Activated CD4-positive, alpha-beta T cell treated with anti-CD3 and anti-CD28 coated beads for 36 hours (primary cell): ENCODE results near the gene NTM. TPM values are rescaled to one million over a fixed set of nuclear protein-coding genes. Genes with fewer than 3 reads are reported as not detected.

Experiments used
- ATAC-seq: fragments of 200-7000 bp; cut with Tn5 transposase; one replicate; pipeline ENCODE4 v1.10.0; 2021; ENCODE audit warnings: mild to moderate bottlenecking, moderate library complexity
- CTCF ChIA-PET: fragments of 350-600 bp; sonication (Branson Sonifier 250); formaldehyde crosslinking; loops from one replicate; lab custom pipeline; 2021; ENCODE audit warnings: antibody characterized with exemption; lab: Charles Lee
- POLR2A ChIA-PET: fragments of 350-600 bp; sonication (Branson Sonifier 250); formaldehyde crosslinking; loops from one replicate; lab custom pipeline; 2021; ENCODE audit warnings: antibody characterized with exemption, inconsistent platforms; lab: Charles Lee
- DNase-seq: peaks from one replicate; pipeline ENCODE4 v3.0.0-alpha.2; 2020
- H3K27ac Mint-ChIP-seq: one replicate; pipeline ENCODE4 v1.8.0; 2021; ENCODE audit warnings: mixed read lengths
- H3K27me3 Mint-ChIP-seq: one replicate; pipeline ENCODE4 v1.8.0; 2021; ENCODE audit warnings: mixed read lengths
- H3K36me3 Mint-ChIP-seq: one replicate; pipeline ENCODE4 v1.8.0; 2021; ENCODE audit warnings: low read depth, mixed read lengths
- H3K4me1 Mint-ChIP-seq: one replicate; pipeline ENCODE4 v1.8.0; 2021; ENCODE audit warnings: mixed read lengths
- H3K4me3 Mint-ChIP-seq: one replicate; pipeline ENCODE4 v1.8.0; 2021; ENCODE audit warnings: mild to moderate bottlenecking, moderate library complexity, mixed read lengths
- H3K9me3 Mint-ChIP-seq: one replicate; pipeline ENCODE4 v1.8.0; 2021; ENCODE audit warnings: low read depth, mixed read lengths
- intact Hi-C, 2 experiments: fragments of 100-400 bp; cut with DNase I in 1 of 2; cut with micrococcal nuclease in 1 of 2; formaldehyde crosslinking; loops; one replicate each; pipeline versions ENCODE4 v1.14.2 to v1.15.1; 2022 to 2024; cut with DNase I, micrococcal nuclease
- total RNA-seq, 2 experiments: library from RNA; stranded (reverse); gene quantifications; one replicate each; pipeline ENCODE4 v1.2.3, GENCODE V29; 2021

Gene NTM
- total RNA-seq, 2 experiments from 2014 or later = not detected

DNA sequence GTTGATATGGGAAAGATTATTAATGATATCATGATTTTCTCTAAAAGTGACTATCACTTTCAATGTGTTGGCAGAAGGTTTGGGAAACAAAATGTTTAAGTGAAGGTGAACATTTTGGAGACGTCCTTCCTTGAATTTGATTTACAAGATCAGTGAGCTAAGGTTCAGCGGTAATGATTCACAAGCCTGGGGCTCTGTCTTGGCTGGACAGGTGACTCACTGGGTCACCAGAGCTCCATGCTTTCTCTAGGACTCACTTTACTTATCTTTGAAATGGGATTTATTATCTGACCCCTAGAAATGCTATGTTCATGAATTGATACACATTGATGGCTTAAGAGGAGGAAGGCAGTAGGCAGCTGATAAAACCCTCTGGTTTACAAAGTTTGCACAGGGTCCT lies 437.5 kb downstream of the NTM start:
- no peak overlapping the region for H3K27ac Mint-ChIP-seq
- intact Hi-C loops = no loop called here
- POLR2A ChIA-PET = no interaction called here

DNA sequence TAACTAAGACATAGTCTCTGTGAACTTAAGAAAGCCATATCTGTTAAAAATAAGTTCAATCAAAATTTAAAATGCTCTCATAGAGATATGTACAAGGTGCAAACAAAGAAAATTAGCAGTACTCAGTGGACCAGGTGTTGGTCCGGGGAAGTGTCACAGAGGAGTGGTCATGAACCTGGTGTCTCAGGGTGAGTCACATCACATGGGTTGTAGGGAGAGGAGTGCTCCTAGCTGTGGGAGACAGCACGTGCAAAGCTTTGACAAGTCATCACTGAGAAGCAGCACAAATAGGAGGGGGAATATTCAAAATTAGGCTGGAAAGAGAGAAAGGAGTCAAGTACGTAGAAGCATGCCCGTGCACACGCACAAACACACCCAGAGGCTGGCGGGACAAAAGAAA lies 438.1 kb downstream of the NTM start:
- ChIA-PET CTCF (interaction anchor here (0.7 kb wide), 1 partner anchor 799 kb away, joined by 3 read pairs; no protein-coding TSS in a partner anchor), POLR2A (no interaction called here)
- H3K4me1 Mint-ChIP-seq = no peaks in the 10 kb centered on the region
- H3K4me3 Mint-ChIP-seq = no peak overlapping the region
- H3K9me3 Mint-ChIP-seq = no peaks in the 10 kb centered on the region
- intact Hi-C loops = no loop called here
- peaks cover 4% of the 10 kb centered on the region for H3K27me3 Mint-ChIP-seq
- no peaks in the 10 kb centered on the region for H3K36me3 Mint-ChIP-seq
- no peak for ATAC-seq
- H3K27ac Mint-ChIP-seq = no peak overlapping the region
- DNase-seq = no peak

More for the DNA sequence above, 437.5 kb downstream of the NTM start:
- Mint-ChIP-seq H3K9me3 (no peaks in the 10 kb centered on the region), H3K27me3 (peaks cover 4% of the 10 kb centered on the region), H3K36me3 (no peaks in the 10 kb centered on the region), H3K4me3 (no peak overlapping the region), H3K4me1 (no peaks in the 10 kb centered on the region)
- no peak for DNase-seq
- no peak for ATAC-seq
- CTCF ChIA-PET = interaction anchor here (0.7 kb wide), 1 partner anchor 799 kb away, joined by 3 read pairs; no protein-coding TSS in a partner anchor

DNA sequence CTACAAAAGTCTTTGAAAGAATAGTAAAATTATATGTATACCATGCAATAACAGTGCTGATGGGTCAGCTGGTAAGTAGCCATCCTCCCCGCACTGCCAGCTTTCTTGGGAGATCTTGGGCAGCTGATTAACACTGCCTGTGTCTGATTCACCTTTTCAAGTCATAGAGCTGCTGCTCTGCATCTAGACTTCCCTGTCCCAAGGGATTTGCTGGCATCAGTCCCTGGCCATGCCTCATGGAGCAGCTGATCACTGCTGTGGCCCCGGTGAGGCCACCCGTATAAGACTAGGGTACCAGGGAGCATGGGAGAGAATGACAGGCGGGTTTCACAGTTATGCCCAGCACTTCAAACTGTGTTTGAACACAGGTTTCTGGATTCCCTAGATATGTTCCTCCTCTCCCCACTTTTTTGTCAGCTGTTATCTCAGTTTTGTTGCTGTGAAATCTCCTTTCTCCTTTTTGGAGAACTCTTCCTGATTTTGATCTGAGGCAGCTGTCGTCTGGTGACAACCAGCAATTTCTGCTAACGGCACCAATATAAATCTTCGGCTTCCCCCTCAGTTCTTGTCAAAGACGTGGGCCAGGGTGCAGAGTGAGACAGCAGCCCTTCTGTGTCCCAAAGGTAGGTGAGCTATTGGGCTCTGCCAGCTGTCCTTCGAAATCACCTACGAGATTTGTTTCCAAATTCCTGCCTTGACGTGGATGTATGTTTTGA lies 438.9 kb downstream of the NTM start:
- no peaks in the 10 kb centered on the region for H3K4me1 Mint-ChIP-seq
- no peak overlapping the region for H3K4me3 Mint-ChIP-seq
- DNase-seq = no peak
- no peaks in the 10 kb centered on the region for H3K36me3 Mint-ChIP-seq
- POLR2A ChIA-PET = no interaction called here
- H3K27ac Mint-ChIP-seq = no peak overlapping the region
- H3K9me3 Mint-ChIP-seq = no peaks in the 10 kb centered on the region
- CTCF ChIA-PET = interaction anchor here (0.8 kb wide), 1 partner anchor 117 kb away, joined by 3 read pairs; no protein-coding TSS in a partner anchor
- intact Hi-C loops = no loop called here
- ATAC-seq = no peak
- peaks cover 2% of the 10 kb centered on the region for H3K27me3 Mint-ChIP-seq

DNA sequence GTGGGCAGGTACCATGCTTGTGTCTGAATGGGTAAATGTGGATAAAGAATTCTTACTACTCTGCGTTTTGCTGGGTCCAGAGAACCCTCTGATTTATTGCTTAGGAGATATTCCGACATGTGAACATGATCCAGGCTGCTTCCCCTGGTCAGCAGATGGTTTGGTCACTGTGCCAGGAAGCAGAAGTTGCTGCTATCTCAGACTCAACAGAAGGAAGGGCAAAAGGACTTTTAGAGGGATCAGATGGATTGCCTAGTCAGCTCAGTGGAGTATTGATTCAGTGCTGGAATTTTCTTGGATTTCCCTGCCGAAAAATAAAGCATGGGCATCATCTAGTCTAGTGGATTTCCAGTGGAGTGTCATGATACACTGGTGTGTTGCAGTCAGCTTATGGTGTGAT lies 440.1 kb downstream of the NTM start:
- no peak overlapping the region for H3K4me3 Mint-ChIP-seq
- H3K27me3 Mint-ChIP-seq = peaks cover 2% of the 10 kb centered on the region
- no peak overlapping the region for H3K27ac Mint-ChIP-seq
- ChIA-PET POLR2A (no interaction called here), CTCF (no interaction called here)
- H3K9me3 Mint-ChIP-seq = no peaks in the 10 kb centered on the region
- intact Hi-C loops = no loop called here
- DNase-seq (no peak), ATAC-seq (no peak)
- H3K36me3 Mint-ChIP-seq = no peaks in the 10 kb centered on the region
- no peaks in the 10 kb centered on the region for H3K4me1 Mint-ChIP-seq

DNA sequence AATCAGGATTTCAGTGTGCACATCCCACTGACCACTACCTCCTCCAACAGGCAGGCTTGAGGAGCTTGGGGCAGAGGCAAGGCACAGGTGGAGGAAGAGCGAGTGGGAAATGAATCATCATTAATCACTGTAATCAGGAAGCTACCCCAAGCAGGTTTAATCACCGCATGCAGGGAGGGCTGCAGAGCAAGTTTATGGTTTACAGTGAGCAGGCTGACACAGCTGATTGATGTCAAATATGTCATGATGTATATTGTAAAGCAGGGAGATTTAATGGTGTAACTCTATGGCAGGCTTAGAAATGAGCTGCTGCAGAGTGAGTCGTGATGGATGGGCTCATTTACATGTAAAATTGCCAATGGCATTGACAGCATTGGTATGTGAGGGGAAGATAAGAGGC lies 441.0 kb downstream of the NTM start:
- Mint-ChIP-seq H3K4me3 (no peak overlapping the region), H3K4me1 (no peaks in the 10 kb centered on the region), H3K9me3 (no peaks in the 10 kb centered on the region), H3K27me3 (peaks cover 2% of the 10 kb centered on the region), H3K36me3 (no peaks in the 10 kb centered on the region), H3K27ac (no peak overlapping the region)
- POLR2A ChIA-PET = no interaction called here
- intact Hi-C loops = no loop called here
- CTCF ChIA-PET = no interaction called here
- no peak for ATAC-seq
- DNase-seq = no peak

DNA sequence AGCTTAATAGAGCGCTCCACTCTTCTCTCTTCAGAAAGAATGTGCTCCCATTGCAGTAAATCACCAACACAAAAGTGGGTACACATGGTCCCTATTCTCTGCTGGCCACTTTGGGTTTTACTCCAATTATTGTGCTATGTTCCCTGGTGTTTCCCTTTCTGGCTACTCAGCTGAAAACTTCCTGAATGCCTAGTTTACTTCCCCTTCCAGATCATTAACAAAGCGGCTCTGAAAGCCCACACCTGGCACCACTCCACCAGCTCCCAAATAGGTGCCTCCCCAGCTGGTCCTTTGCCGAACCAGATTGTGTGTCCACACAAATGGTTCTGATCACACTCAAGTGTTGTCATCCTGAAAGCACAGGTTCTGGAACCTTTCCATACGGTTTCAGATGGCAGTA lies 443.7 kb downstream of the NTM start:
- POLR2A ChIA-PET = no interaction called here
- CTCF ChIA-PET = no interaction called here
- DNase-seq = no peak
- Mint-ChIP-seq H3K27me3 (no peaks in the 10 kb centered on the region), H3K4me1 (no peaks in the 10 kb centered on the region), H3K36me3 (no peaks in the 10 kb centered on the region), H3K9me3 (no peaks in the 10 kb centered on the region), H3K27ac (no peak overlapping the region), H3K4me3 (no peak overlapping the region)
- ATAC-seq = no peak
- intact Hi-C loops = no loop called here

DNA sequence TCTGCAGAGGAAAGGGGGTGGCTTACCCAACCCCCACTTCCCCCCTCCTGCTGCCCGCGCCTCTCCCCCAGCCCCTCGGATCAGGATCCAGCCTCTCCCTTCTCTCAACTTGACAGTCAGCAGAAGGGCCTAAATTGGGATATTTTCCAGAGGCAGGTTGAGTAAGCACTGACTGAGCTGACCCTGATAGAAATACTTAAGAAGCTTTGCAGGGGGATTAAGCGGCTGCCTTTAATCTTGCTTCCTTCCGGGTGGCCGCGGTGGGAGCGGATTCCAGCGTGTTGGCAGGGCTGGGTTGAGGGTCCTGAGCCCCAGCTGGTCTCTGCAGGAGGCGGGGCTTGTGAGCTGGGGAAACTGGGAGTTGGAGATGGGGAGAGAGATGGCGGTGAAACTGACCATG lies 445.2 kb downstream of the NTM start:
- no peak for ATAC-seq
- intact Hi-C loops = no loop called here
- POLR2A ChIA-PET = no interaction called here
- H3K27ac Mint-ChIP-seq = no peak overlapping the region
- DNase-seq = no peak
- no peaks in the 10 kb centered on the region for H3K36me3 Mint-ChIP-seq
- CTCF ChIA-PET = no interaction called here
- no peaks in the 10 kb centered on the region for H3K9me3 Mint-ChIP-seq
- H3K4me3 Mint-ChIP-seq = no peak overlapping the region
- H3K27me3 Mint-ChIP-seq = no peaks in the 10 kb centered on the region
- no peaks in the 10 kb centered on the region for H3K4me1 Mint-ChIP-seq

DNA sequence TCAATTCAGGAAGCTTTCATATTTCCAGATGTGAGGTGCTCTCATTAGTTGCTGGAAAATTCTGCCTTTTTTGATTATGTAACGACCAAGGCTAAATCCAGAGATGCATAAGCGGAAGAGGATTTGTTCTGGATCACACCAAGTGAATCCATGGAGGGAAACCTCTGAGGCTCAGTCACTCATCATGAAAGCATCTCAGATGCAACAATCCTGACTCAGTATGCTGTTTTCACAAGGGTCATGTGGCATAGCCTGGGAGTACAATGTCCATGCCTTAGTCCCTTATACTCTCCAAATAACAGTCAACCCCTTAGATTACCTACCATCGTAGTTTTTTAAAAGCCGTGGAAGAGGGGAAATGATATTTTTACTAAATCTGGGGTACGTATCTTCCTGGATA lies 445.6 kb downstream of the NTM start:
- DNase-seq (no peak), ATAC-seq (no peak)
- Mint-ChIP-seq H3K4me3 (no peak overlapping the region), H3K9me3 (no peaks in the 10 kb centered on the region), H3K36me3 (no peaks in the 10 kb centered on the region), H3K27ac (no peak overlapping the region), H3K27me3 (peaks cover under 1% of the 10 kb centered on the region), H3K4me1 (no peaks in the 10 kb centered on the region)
- intact Hi-C loops = no loop called here
- POLR2A ChIA-PET = no interaction called here
- CTCF ChIA-PET = no interaction called here

DNA sequence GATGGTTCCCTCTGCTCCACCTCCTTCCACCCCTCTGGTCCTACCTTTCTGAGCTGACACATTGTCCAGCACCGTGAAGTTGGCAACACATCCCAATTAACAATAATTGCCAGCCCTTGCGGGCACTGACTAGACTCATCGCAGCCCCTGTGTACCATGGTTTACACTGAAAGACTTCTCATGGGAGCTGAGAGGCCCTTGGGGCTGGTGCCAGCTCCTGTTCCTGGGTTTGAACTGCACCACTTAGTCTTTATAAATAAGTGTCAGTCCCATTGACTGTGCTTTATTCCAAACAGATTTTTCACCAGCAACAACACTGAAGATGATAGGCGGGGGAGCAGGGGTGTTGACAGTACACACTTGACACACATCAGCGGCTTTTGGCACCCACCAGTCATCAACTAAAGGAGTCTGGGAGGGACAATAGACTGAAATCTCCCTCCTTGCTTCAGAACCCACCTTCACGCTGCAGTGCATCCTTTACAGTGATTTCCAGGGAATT lies 447.3 kb downstream of the NTM start:
- H3K27me3 Mint-ChIP-seq = peaks cover 2% of the 10 kb centered on the region
- H3K36me3 Mint-ChIP-seq = no peaks in the 10 kb centered on the region
- ATAC-seq (no peak), DNase-seq (no peak)
- H3K4me1 Mint-ChIP-seq = no peaks in the 10 kb centered on the region
- ChIA-PET CTCF (no interaction called here), POLR2A (no interaction called here)
- no peaks in the 10 kb centered on the region for H3K9me3 Mint-ChIP-seq
- no peak overlapping the region for H3K27ac Mint-ChIP-seq
- intact Hi-C loops = no loop called here
- H3K4me3 Mint-ChIP-seq = no peak overlapping the region

DNA sequence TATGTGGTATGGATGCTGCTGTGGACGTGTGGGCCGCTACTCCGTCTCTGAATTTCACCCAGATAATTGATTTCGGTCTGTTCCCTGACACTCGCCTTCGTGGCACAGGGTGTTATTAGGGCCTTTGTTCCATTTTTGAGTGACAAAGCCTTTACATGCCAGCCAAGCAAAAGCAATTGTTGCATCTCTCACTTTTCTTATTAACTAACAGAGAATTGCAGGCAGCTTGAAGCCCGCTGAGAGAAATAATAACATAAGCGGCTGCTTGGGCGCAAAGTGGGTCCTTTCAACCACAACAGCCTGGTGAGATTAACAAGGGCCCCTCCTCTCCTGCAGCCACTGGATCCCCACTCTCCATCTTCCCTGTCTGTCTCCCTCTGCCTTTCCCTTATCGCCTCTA lies 449.4 kb downstream of the NTM start:
- intact Hi-C loops = no loop called here
- DNase-seq = no peak
- H3K4me3 Mint-ChIP-seq = no peak overlapping the region
- POLR2A ChIA-PET = no interaction called here
- no peaks in the 10 kb centered on the region for H3K36me3 Mint-ChIP-seq
- CTCF ChIA-PET = interaction anchor here (0.7 kb wide), 1 partner anchor 16 kb away, joined by 6 read pairs; no protein-coding TSS in a partner anchor
- ATAC-seq = no peak
- H3K27ac Mint-ChIP-seq = no peak overlapping the region
- H3K9me3 Mint-ChIP-seq = no peaks in the 10 kb centered on the region
- H3K27me3 Mint-ChIP-seq = peaks cover 4% of the 10 kb centered on the region
- H3K4me1 Mint-ChIP-seq = no peaks in the 10 kb centered on the region

DNA sequence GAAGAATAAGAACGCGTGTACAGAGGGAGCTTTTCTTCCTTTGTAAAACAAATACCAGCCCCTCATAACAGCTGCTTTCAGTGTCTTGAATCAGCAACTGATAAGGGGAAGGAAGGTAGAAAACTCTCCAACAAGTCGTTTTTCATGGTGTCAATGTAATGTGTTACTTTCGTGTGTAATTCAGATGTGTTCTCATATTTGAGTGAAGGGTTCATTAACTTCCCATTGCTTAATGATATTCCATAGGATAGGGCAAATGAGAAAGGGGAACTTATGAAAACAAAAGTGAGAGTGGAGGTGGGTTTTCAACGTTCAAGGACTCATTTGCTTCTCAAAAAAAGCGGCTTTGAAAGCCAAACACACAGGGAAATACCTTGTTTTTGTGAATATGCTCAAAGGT lies 452.1 kb downstream of the NTM start:
- ChIA-PET POLR2A (no interaction called here), CTCF (no interaction called here)
- Mint-ChIP-seq H3K4me1 (no peaks in the 10 kb centered on the region), H3K27ac (no peak overlapping the region), H3K36me3 (no peaks in the 10 kb centered on the region), H3K27me3 (peaks cover 4% of the 10 kb centered on the region), H3K9me3 (no peaks in the 10 kb centered on the region), H3K4me3 (no peak overlapping the region)
- DNase-seq (no peak), ATAC-seq (no peak)
- intact Hi-C loops = no loop called here

DNA sequence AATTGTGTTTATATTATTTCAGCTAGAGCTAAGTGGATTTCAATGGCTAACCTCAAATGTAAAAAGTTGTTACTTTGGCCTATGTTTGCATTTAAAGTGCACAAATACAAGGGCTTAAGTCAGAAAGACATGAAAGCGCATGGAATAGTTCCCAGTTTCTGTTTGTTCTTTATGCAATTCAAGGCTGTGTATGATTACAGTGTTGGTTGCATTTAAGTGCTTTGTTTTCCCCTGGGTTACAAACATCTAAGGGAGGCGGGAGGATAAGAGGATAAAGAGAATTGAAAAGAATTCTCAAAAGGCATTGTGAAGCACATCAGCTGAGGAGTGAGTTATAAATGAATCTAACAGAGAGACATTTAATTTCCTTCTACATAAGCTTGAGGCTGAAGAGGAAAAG lies 453.4 kb downstream of the NTM start:
- peaks cover 4% of the 10 kb centered on the region for H3K27me3 Mint-ChIP-seq
- H3K9me3 Mint-ChIP-seq = no peaks in the 10 kb centered on the region
- intact Hi-C loops = no loop called here
- ChIA-PET POLR2A (no interaction called here), CTCF (interaction anchor here (0.6 kb wide), 1 partner anchor 36 kb away, joined by 4 read pairs; no protein-coding TSS in a partner anchor)
- no peaks in the 10 kb centered on the region for H3K4me1 Mint-ChIP-seq
- DNase-seq = no peak
- no peak for ATAC-seq
- no peak overlapping the region for H3K27ac Mint-ChIP-seq
- no peak overlapping the region for H3K4me3 Mint-ChIP-seq
- no peaks in the 10 kb centered on the region for H3K36me3 Mint-ChIP-seq
